GM18907 (cell line): Measurements from ENCODE around the gene DDOST.

Source experiments
- ATAC-seq: cut with Tn5 transposase; IDR thresholded peaks from one replicate; pipeline ENCODE4 v1.9.1; 2021; ENCODE audit warnings: mild to moderate bottlenecking, moderate library complexity; ENCODE audit not compliant: unreplicated experiment

The DDOST gene

GRCh38 chr1:20661207-20662109, at the start of gene DDOST:
Gene DDOST (minus strand): TSS chr1:20661369. CDS start chr1:20661350, 19 bp downstream.
- peak; percentile 94 for ATAC-seq

- no peak for ATAC-seq
Measured at GRCh38 chr1:20710469-20711284, 49.5 kb upstream of the DDOST start.

GRCh38 chr1:20709868-20710267, 48.7 kb upstream of the DDOST start:
- no peak for ATAC-seq

DNA sequence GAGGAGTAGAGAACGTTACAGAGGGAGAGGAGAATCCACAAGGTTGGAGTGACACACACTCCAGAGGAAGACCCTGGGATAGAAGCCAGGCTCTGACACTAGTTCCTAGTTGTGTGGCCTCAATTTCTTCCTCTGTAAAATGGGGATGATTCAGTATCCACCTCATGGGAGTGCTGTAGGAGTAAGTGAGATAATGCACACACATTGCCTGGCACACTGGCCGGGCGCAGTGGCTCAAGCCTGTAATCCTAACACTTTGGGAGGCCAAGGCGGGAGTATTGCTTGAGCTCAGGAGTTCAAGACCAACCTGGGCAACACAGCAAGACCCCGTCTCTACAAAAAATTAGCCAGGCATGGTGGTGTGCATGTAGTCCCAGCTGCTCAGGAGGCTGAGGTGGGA, 47.7 kb upstream of the DDOST start:
- no peak for ATAC-seq

- no peak for ATAC-seq
Measured at GRCh38 chr1:20708057-20708456, 46.9 kb upstream of the DDOST start.

DNA sequence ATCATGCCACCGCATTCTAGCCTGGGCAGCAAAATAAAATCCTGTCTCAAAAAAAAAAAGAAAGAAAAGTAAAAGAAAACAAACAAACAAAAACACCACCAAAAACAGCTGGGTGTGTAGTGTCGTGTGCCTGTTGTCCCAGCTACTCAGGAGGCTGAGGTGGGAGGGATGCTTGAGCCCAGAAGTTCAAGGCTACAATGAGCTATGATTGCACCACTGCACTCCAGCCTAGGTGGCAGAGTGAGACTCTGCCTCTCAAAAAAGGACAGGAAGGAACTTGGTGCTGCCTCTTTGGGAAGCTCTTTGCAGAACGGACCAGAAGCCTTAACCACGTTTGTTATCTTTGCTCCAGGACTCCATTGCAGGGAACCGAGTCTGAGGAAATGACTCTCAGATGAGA, 45.7 kb upstream of the DDOST start:
- ATAC-seq, result no peak

DNA sequence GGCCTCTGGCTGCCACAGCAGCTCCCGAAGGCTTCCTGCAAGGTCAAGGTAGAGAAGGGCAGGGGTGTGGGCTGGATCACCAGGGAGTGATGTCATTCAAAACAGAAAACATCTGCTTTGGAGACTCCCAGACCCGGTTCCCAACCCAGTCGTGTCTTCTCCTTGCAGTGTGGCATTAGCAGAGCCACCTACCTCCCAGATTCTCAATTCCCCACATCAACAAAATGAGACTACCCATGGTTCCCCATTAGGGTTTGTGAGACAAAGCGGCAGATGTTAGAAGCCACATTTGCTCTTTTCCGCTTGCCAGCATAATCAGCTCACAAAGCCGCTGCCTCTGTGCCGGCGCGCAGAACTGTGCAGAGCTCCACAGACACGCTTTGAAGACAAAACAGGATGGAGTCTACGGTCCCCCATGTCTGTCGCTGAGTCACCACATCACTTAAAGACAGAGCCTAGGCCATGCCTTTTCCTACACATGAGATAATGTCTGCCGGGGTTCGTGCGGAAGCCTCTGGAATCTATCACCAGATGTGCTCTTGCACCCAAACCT, 44.1 kb upstream of the DDOST start:
- ATAC-seq, result no peak

DNA sequence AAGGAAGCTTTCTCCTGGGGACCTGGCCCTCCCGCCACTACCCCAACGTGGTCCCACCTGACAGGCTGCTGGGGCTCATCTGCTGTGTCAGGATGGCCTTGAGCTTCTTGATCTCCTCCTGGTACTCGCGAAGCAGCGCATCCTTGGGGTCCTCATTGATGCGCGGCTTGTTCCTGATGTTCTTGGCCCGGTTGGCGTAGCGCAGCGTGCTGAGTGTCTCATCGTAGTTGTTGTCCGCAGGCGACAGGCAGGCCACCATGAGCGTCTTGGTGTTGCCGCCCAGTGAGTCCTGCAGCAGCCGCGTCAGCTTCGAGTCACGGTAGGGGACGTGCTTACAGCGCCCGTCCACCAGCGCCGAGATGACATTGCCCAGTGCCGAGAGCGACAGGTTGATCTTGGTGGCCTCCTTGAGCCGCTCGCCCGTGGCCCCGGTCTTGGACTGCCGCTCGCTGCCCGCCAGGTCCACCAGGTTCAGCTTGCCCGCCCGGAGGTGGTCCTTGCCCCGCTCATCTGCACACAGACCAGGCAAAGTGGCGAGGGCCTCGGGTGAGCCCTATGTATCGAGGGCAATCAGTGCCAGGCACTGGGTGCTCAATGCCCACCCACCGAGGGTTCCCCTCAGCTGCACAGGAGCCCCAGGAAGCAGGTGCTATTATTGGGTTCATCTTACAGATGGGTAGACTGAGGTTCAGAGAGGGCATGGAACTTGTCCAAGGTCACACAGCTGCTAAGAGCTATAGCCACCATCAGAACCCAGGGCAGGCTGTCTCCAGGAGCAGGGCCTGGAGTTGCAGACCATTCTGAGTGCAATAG, 43.4 kb upstream of the DDOST start:
- no peak for ATAC-seq

DNA sequence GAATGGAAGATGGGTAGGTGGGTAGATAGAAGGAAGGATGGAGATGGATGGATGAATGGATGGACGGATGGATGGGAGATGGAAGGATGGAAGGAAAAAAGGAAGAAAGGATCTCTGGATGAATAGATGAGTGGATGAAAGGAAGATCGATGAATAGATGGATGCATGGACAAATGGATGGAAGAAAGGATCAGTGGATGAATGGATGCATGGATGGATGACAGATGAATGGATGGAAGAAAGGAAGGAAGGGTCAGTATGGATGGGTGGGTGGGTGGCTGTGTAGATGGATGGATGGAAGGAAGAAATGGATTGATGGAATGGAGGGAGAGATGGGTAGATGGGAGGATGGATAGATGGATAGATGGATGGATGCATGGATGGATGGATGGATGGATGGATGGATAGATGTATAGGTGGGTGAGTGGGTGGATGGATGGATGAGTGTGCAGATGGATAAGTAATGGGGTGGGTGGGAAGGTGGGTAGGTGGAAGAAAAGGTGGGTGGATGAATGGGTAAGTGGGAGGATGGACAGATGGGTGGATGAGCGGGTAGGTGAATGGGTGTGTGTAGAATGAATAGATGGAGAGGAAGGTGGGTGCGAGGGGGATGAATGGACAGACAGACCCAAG, 42.1 kb upstream of the DDOST start:
- no peak for ATAC-seq

DNA sequence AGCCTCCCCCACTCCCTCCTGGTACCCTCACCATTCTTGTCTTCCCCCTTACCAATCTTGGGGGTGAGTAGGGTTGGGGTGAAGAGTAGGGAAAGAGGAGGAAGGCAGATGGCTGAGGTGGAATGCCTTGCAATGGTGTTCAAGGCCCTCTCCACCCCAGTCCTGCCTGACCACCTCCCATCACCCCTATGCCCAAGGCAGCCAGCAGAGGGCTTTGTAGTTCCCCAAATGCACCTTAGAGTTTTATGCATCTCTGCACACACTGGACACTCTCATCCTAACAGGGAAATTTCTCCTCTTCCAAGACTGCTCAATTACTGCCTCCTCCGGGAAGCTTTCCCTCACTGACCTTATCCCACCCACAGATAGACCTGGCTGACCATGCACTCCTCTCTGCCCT, 41.2 kb upstream of the DDOST start:
- ATAC-seq, result no peak

- no peak for ATAC-seq
Measured at GRCh38 chr1:20701847-20702246, 40.7 kb upstream of the DDOST start.

- ATAC-seq, result no peak
Measured at GRCh38 chr1:20701446-20701845, 40.3 kb upstream of the DDOST start.

DNA sequence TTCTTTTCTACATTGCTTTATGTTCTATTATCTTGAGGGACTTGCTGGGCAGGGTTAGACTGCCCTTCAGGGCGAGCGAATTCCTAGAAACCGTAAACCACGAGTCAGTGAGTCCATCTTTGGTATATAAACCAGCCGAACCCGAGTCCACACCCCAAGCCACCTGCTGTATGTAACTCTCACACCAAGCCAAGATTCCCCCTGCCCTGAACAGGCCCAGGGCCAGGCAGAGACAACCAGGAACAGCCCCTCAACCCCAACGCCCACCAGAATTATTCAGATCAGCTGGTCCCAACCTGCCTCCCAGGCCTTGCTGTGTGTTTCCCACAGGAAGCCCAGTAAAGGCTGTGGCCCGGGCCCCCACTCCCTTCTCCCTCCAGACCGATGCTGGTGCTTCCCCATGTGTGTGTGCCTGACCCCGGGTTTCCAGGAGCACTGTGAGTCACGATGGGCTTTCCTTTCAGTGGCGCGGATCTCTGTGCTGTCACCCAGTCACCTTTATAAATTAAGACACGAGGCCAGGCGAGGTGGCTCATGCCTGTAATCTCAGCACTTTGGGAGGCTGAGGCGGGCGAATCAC, 39.6 kb upstream of the DDOST start:
- ATAC-seq, result no peak

DNA sequence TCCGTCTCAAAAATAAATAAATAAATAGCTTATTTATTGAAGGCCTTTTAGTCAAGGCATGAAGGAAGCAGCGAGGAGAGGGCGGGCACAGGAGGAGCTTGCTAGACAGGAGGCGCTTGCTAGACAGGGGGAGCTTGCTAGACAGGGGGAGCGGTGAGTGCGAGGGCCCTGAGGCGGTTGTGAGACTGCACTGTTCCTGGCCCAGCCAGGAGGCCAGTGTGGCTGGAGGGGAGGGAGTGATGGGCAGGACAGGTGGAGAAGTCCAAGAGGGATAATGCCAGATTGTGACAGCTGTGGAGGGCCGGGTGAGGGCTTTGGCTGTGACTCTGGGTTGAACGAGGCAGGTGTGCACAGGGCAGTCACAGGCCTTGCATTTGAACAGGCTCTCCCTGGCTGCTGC, 38.4 kb upstream of the DDOST start:
- no peak for ATAC-seq

DNA sequence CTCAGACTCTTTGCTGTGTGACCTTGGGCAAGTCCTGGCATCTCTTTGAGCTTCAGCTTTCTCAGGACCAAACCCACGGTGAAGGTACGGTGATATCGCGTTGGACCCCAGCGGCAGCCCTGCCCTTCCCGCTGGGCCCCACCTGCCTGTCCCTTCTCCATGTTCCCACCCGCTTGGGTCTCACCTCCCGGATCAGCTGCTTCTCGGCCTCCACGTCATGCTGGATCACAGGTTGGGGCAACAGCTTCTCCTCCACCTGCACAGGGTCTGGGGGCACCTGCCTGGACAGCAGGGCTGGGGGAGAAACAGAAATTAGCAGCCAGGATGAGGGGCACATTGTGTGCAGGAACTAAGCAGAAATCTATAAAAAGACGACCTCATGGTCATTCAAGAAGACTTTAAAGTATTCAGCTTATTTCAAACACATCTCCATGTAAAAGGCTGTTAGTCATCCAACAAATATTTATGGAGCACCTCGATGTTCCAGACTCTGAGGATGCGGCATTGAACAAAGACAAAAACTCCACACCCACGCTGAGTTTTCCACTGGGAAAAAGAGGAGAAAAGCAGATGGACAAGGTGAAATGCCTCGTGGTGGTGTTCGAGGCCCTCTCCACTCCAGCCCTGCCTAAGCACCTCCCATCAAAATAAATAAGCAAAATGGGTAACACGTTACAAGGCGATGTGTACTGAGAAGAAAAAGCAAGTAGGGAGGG, 37.2 kb upstream of the DDOST start:
- ATAC-seq, result no peak

DNA sequence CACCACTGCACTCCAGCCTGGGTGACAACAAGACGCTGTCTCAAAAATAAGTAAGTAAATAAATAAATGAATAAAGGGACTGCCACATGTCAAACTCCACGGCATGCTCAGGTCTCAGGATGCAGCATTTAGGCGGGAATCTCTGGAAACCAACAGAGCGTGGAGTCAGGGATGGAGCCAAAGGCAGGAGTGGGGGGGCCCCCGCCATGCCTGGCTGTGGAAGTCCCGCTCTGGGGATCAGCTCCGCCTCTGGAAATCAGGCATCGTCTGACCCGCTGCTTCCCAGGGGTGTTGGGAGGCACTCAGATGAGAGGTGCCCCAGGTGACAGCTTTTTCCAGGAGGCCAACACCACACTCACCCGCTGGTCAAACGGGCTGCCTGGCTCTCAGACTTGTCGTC, 36.4 kb upstream of the DDOST start:
- no peak for ATAC-seq

DNA sequence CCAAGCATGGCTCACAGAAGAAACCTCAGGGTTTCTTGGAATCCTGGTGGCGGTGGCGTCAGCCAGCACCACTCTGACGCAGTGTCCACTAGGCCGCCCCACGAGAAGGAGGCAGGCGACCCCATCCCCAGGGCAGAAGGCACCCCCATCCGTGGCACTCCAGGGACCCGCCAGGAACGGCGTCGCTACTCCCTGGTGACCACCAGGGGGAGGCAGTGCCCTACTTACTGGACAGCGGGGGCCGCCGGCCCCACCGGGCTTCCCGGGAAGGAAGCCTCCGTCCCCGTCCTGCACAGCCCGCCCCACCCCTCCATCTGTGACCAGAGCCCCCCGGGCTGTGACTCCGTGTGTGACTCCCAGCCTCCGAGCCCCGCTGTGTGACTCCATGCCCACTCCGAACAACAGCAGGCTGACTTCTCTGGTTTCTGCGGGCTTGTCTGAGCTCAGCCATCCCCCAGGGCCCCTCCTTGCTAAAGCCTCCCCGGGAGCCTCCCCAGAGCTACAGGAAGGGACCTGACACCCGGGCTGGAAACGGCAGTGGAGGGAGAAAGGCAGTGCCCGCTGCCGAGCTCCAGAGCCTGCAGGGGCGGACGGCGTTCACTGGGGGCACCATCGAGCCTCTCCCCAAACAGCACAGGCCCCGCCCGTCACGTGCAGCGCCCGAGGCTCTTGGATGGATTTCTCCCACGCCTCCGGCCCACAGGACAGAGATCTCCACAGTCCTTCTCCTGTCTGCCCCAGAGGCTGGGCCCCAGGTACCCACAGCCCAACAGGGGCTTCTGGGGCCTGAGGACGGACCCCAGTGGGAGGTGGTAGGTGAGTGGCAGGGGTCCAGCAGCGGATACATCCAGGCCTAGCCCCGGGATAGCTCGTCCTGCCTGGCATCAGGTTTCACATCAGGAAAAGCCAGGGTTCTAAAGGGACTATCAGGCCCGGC, 35.5 kb upstream of the DDOST start:
- ATAC-seq, result peak; percentile 65

- ATAC-seq, result no peak
Measured at GRCh38 chr1:20695515-20695914, 34.3 kb upstream of the DDOST start.
